HTR-8/SVneo (cell line): ENCODE results near the gene MTA1.

Experiments
- DNase-seq: peaks from one replicate; pipeline ENCODE4 v3.0.0; 2011; ENCODE audit warnings: low spot score, mixed read lengths; ENCODE audit not compliant: insufficient read length
- FAIRE-seq: peaks from 2 replicates; lab custom pipeline; 2011; peaks lifted over from hg19 to GRCh38; lab: Jason Lieb, UNC

Gene MTA1

GRCh38 chr14:105482486-105483110, 63.0 kb downstream of the MTA1 start:
- DNase-seq: no peak
- FAIRE-seq: no peak

- no peak for FAIRE-seq
- DNase-seq: no peak
These were observed 63.9 kb downstream of the MTA1 start for GRCh38 chr14:105483300-105484068.

- DNase-seq (no peak), FAIRE-seq (peak; percentile 74)
These were observed 64.7 kb downstream of the MTA1 start for GRCh38 chr14:105484069-105484996.

DNA sequence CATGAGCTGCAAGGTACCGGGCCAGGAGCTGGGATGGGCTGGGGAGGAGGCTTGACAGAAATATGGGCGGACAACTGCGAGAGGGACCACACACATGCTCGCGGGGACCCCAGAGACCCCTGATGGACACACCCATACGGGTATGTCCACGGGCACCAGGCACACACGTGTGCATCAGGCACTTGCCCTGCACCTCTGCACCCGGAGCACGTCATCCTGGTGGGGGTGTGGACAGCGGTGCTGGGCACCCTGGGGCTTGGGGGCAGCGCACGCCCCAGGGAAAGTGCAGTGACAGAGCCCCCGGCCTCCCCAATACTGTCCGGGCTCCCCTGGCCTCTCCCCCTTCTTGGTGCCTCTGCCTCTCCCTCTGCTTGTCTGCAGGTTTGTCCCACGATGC, 65.4 kb downstream of the MTA1 start:
- no peak for FAIRE-seq
- no peak for DNase-seq

DNA sequence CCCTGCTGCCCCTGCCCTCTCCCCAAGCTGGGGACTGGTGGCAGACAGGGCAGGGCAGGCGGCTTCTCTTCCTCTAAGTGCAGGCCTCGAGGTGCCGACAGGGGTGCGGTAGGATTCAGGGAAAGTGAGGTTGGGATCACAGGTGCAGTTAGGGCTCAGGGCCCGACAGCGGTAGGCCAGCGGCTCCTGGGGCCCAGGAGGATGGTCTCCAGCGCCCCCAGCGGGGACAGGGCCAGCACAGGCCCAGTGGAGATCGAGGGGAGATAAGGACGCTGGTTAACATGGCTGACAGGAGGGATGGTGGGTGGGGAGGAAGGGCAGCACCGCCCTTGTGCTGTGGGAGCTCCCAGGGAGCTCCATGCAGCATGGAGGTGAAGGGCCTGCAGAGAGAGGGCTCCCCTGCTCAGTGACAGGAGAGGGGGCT, 66.1 kb downstream of the MTA1 start:
- FAIRE-seq (no peak), DNase-seq (no peak)

DNA sequence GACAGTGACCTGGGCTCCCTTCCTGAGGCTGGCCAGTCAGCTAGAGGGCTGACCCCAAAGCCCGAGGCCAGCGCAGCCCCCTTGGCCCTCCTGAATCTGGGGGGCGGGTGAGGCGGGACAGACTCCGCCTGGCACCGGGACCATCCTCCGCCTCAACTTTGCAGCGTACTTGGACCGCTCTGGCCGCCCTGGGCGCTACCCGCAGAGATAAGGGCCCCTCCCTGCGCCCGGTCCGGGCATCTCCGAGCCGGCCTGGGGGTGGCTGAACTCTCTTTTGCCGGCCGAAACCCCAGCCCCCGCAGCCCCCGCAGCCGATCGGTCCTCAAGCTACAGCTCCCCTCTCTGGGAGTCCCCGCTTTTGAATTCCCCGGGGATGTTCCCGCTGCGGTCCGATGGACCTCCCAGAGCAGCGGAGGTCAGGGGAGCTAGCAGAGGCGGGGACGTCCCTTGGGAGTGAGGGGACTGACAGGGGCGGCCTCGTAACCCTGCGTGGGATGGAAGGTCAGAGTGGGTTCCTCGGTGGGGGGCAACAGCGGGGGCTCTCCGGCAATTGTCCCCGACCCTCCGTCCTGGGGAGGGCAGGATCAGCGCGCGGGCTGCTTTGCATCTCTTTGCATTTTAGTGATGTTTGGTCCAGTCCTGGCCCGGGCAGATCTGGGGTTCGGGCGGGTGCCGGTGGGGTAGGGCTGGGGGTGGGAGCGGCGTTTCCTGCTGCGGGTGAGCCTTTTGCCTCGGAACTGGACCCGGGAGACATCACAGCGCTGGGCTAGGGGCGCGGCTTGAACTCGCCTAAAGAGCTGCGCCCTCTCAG, 66.7 kb downstream of the MTA1 start, which contains the start of gene CRIP1:
TSS of gene CRIP1 (plus strand) at position 724 of the 811 bp plus-strand sequence. CDS start 374 bp downstream, outside the sequence.
- FAIRE-seq: no peak

DNA sequence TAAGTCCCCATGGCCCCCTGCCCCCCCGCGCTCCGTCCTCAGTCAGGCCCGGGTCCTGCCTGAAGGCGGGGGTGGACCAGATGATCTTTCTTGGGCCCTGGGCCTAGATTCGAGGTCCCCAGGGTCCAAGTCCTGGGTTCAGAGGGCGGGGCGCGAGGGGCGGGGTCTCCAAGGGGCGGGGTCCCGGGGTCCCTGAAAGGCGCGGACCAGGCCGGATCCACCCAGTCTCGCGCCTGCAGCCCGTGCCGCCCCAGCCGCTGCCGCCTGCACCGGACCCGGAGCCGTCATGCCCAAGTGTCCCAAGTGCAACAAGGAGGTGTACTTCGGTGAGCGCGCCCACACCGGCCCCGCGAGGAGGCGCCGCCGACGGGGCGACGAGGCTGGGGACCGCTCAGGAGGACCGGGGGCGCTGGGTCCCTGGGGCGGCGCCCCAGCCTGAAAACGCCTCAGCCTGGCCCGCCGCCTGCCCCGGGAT, 67.4 kb downstream of the MTA1 start:
- no peak for FAIRE-seq
- DNase-seq: no peak

More for the DNA sequence above, 66.7 kb downstream of the MTA1 start, which contains the start of gene CRIP1:
- no peak for DNase-seq

DNA sequence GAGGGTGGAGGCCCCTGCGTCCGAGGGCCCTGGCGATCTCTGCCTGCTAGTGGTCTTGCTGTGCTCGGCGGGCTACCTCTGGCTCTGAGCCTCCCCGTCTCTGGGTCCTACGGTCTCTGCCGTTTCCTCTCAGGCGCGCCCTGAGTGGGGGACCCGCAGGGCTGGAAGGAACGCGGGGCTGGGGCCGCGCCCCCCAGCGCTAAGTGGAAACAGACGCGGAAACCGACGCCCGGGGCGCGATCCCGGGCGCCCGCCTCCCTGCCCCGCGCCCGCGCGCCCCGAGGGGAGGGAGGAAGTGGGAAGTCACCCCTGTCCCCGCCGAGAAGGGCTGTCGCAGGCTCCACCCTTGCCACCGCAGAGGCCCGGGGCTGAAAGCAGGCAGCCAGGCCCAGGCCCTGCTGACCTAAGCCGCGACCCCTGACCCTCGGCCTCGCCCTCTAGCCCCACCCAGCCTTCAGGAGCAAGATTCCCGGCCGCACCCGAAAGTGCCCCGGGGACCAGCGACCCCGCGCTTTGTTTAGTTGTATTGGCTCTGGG, 67.9 kb downstream of the MTA1 start:
- DNase-seq: no peak
- no peak for FAIRE-seq

- DNase-seq: no peak
- no peak for FAIRE-seq
These were observed 68.6 kb downstream of the MTA1 start for GRCh38 chr14:105487986-105488777.

DNA sequence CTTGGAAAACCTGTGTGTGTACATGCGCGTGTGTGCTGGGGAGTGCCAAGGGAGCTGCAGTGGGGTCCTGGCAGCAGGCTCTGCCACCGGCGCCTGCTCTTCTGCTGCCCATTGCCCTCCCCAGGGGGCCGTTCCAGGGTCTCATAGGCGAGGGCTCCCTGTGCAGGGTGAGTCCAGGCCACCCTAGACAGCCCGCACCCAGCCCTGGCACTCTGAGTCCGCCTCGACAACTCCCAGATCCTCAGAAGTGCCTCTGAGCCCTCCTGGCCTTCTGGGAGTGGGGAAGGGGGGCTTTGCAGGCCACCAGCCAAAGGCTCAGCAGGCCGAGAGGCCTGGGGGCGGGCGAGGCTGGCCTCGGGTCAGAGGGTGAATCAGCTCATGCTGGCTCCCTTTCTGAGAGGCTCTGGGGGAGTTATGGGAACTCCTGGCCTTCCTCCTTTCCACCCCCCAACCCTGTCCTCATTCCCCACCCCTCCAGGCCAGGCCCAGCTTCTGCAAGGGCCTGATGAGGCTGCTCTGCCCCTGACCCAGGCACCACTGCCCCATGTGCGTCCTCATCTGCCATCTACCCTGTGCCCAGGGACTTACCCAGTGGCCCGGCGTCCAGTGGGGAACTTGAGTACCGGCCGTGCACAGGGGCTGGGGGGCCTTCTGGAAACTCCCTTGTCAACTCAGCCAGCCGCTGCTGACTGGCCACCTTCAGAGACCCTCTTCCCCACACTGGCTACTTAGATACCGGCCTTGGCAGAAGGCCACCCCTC, 69.3 kb downstream of the MTA1 start:
- FAIRE-seq (no peak), DNase-seq (no peak)

GRCh38 chr14:105489542-105490266, 70.1 kb downstream of the MTA1 start:
- FAIRE-seq (peak; percentile 91), DNase-seq (peak; percentile 86)

- DNase-seq: no peak
These were observed 70.6 kb downstream of the MTA1 start for GRCh38 chr14:105490267-105490571.

DNA sequence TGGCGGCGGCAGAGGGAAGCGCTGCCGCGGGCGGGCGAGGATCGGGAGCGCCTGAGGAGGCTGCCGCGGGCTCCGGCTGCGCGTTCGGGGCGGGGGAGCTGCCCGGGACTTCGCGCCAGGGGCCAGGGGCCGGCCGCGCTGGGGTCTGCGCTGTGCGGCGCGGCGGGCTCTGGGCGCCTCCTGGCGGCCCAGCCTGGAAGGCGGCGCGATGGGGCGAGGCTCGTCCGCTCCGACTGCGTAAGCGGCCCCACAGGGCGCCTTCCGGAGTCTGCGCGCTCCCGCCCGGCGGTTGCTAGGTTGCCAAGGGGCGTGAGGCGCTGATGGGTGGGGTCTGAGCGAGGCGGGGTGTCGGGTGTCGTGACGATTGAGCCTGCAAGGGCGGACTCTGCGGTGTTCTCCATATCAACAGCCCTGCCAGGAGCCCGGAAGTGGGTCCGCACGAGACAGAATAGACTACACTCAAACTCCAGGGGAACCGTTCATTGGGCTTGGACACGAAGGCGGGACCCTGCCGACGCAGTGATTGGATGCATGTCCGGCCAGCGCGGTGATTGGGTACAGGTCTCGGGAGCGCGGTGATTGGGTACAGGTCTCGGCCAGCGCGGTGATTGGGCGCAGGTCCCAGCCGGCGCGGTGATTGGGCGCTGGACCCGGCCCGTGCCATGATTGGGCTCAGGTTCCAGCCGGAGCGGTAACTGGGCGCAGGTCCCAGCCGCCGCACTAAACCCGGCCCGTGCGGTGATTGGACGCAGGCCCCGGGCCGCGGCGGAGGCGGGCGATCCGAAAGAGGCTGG, 71.1 kb downstream of the MTA1 start, which contains the start of gene TEDC1:
TSS of gene TEDC1 (plus strand) at position 675 of the 794 bp plus-strand sequence. CDS start 130 bp downstream, outside the sequence.
- peak; percentile 98 for FAIRE-seq
- DNase-seq: peak; percentile 98

More at GRCh38 chr14:105490267-105490571, 70.6 kb downstream of the MTA1 start:
- no peak for FAIRE-seq

GRCh38 chr14:105491366-105491973, 71.8 kb downstream of the MTA1 start:
- FAIRE-seq (no peak), DNase-seq (peak; percentile 66)

GRCh38 chr14:105492031-105492970, 72.7 kb downstream of the MTA1 start:
- no peak for DNase-seq
- FAIRE-seq: no peak
